WTC11 (cell line): Measurements from ENCODE around the gene SEC22A. TPM values are rescaled to one million over a fixed set of nuclear protein-coding genes. Genes with fewer than 3 reads are reported as not detected.
A peak's percentile ranks its signal among the peaks of the same experiment; 100 is the strongest.

ENCODE experiments used
- ATAC-seq: fragments of 200-7000 bp; cut with Tn5 transposase; 2 replicates; pipeline ENCODE4 v1.10.0; 2021; ENCODE audit warnings: mild to moderate bottlenecking, moderate library complexity
- CTCF ChIA-PET: fragments of 300-600 bp; sonication (Branson Sonifier 250); formaldehyde crosslinking; loops from one replicate; lab custom pipeline; 2021; ENCODE audit warnings: antibody characterized with exemption; lab: Charles Lee
- POLR2A ChIA-PET: fragments of 350-600 bp; sonication (Branson Sonifier 250); formaldehyde crosslinking; loops from one replicate; lab custom pipeline; 2021; ENCODE audit warnings: antibody characterized with exemption; lab: Charles Lee
- DNase-seq: peaks from one replicate; pipeline ENCODE4 v3.0.0; 2021; ENCODE audit warnings: low spot score
- H3K27ac Mint-ChIP-seq: 2 replicates; pipeline ENCODE4 v1.8.0; 2021; ENCODE audit warnings: mixed read lengths
- H3K27me3 Mint-ChIP-seq: 2 replicates; pipeline ENCODE4 v1.8.0; 2021; ENCODE audit warnings: low read depth, mild to moderate bottlenecking, moderate library complexity, mixed read lengths
- H3K36me3 Mint-ChIP-seq: 2 replicates; pipeline ENCODE4 v1.8.0; 2021; ENCODE audit warnings: mixed read lengths
- H3K4me1 Mint-ChIP-seq: 2 replicates; pipeline ENCODE4 v1.8.0; 2022; ENCODE audit warnings: mixed read lengths
- H3K4me3 Mint-ChIP-seq: 2 replicates; pipeline ENCODE4 v1.8.0; 2021; ENCODE audit warnings: mild to moderate bottlenecking, moderate library complexity, mixed read lengths
- H3K9me3 Mint-ChIP-seq: 2 replicates; pipeline ENCODE4 v1.8.0; 2021; ENCODE audit warnings: mixed read lengths
- ATF3 ChIP-seq: sonication (generic); formaldehyde crosslinking; conservative IDR thresholded peaks from 2 replicates; pipeline ENCODE4 v1.8.1; 2022; ENCODE audit warnings: mild to moderate bottlenecking, missing genetic modification reagents
- E2F4 ChIP-seq: sonication (generic); formaldehyde crosslinking; IDR thresholded peaks from 2 replicates; pipeline ENCODE4 v1.8.1; 2022; ENCODE audit warnings: low read depth, mild to moderate bottlenecking, moderate library complexity, missing genetic modification reagents, borderline replicate concordance
- ELF4 ChIP-seq: sonication (generic); formaldehyde crosslinking; IDR thresholded peaks from 2 replicates; pipeline ENCODE4 v1.8.1; 2022; ENCODE audit warnings: low read depth, mild to moderate bottlenecking, moderate library complexity, missing genetic modification reagents
- EMX1 ChIP-seq: fragments of 250-450 bp; sonication (Bioruptor Pico); IDR thresholded peaks from 2 replicates; pipeline ENCODE4 v1.8.0; 2021; ENCODE audit warnings: mild to moderate bottlenecking
- FOXJ3 ChIP-seq: sonication (generic); formaldehyde crosslinking; IDR thresholded peaks from 2 replicates; pipeline ENCODE4 v1.9.0; 2021; ENCODE audit warnings: missing genetic modification reagents, mild to moderate bottlenecking, borderline replicate concordance
- GABPB1 ChIP-seq: sonication (generic); formaldehyde crosslinking; IDR thresholded peaks from 2 replicates; pipeline ENCODE4 v1.8.1; 2023; ENCODE audit warnings: mild to moderate bottlenecking, missing genetic modification reagents
- GTF2I ChIP-seq: fragments of 250-450 bp; sonication (Bioruptor Pico); conservative IDR thresholded peaks from 2 replicates; pipeline ENCODE4 v1.4.0; 2021; ENCODE audit warnings: mild to moderate bottlenecking
- IRF1 ChIP-seq: sonication (generic); formaldehyde crosslinking; IDR thresholded peaks from 2 replicates; pipeline ENCODE4 v1.8.0; 2023; ENCODE audit warnings: missing genetic modification reagents
- JAZF1 ChIP-seq: fragments of 250-450 bp; sonication (Bioruptor Pico); IDR thresholded peaks from 2 replicates; pipeline ENCODE4 v1.9.0; 2021; ENCODE audit warnings: moderate library complexity, mild to moderate bottlenecking, inconsistent platforms
- NFYB ChIP-seq: sonication (generic); formaldehyde crosslinking; conservative IDR thresholded peaks from 2 replicates; pipeline ENCODE4 v1.8.0; 2022; ENCODE audit warnings: low read depth, missing genetic modification reagents
- PRDM15 ChIP-seq: sonication (generic); formaldehyde crosslinking; IDR thresholded peaks from 2 replicates; pipeline ENCODE4 v1.8.0; 2022; ENCODE audit warnings: missing genetic modification reagents
- PRRX2 ChIP-seq: fragments of 250-450 bp; sonication (Bioruptor Pico); IDR thresholded peaks from 2 replicates; pipeline ENCODE4 v1.8.0; 2021; ENCODE audit warnings: mild to moderate bottlenecking
- RELA ChIP-seq: sonication (generic); formaldehyde crosslinking; IDR thresholded peaks from 2 replicates; pipeline ENCODE4 v1.8.1; 2022; ENCODE audit warnings: missing genetic modification reagents, mild to moderate bottlenecking, borderline replicate concordance
- SP1 ChIP-seq: sonication (generic); formaldehyde crosslinking; conservative IDR thresholded peaks from 2 replicates; pipeline ENCODE4 v1.8.1; 2022; ENCODE audit warnings: missing genetic modification reagents
- TCF7 ChIP-seq: sonication (generic); formaldehyde crosslinking; IDR thresholded peaks from 2 replicates; pipeline ENCODE4 v1.8.0; 2022; ENCODE audit warnings: mild to moderate bottlenecking, low read depth, missing genetic modification reagents, moderate library complexity
- ZNF138 ChIP-seq: sonication (generic); formaldehyde crosslinking; conservative IDR thresholded peaks from 2 replicates; pipeline ENCODE4 v1.8.1; 2022; ENCODE audit warnings: mild to moderate bottlenecking, moderate library complexity, missing genetic modification reagents
- ZNF219 ChIP-seq: sonication (generic); formaldehyde crosslinking; IDR thresholded peaks from 2 replicates; pipeline ENCODE4 v1.8.0; 2023; ENCODE audit warnings: missing genetic modification reagents, mild to moderate bottlenecking, borderline replicate concordance
- total RNA-seq: library from RNA; stranded (reverse); gene quantifications from 3 replicates; pipeline ENCODE4 v1.2.3, GENCODE V29; 2021
- TF ChIP-seq, protein P1 (sequence below): sonication (generic); formaldehyde crosslinking; IDR thresholded peaks from 2 replicates; pipeline ENCODE4 v1.8.1; 2022; ENCODE audit warnings: missing genetic modification reagents, borderline replicate concordance
- TF ChIP-seq, protein P2 (sequence below): fragments of 250-450 bp; sonication (Bioruptor Pico); IDR thresholded peaks from 2 replicates; pipeline ENCODE4 v1.9.0; 2021; ENCODE audit warnings: moderate library complexity, mild to moderate bottlenecking, inconsistent platforms, borderline replicate concordance
- TF ChIP-seq, protein P3 (sequence below): sonication (generic); formaldehyde crosslinking; conservative IDR thresholded peaks from 2 replicates; pipeline ENCODE4 v1.8.1; 2023; ENCODE audit warnings: mild to moderate bottlenecking, low read depth, missing genetic modification reagents, moderate library complexity

SEC22A gene
- total RNA-seq, 1 experiment from 2014 or later: 12.6 TPM

GRCh38 chr3:123258811-123259420, 57.2 kb downstream of the SEC22A start:
- CTCF ChIA-PET: interaction anchor here (0.6 kb wide), 2 partner anchors 12 to 147 kb away, joined by 3 to 6 read pairs; no protein-coding TSS in a partner anchor
- H3K27me3 Mint-ChIP-seq: no peaks in the 10 kb centered on the region
- no peaks in the 10 kb centered on the region for H3K36me3 Mint-ChIP-seq
- no peaks in the 10 kb centered on the region for H3K9me3 Mint-ChIP-seq
- peaks cover 9% of the 10 kb centered on the region for H3K4me1 Mint-ChIP-seq
- peak; percentile 38; the same call in 1 of the 2 replicates for ATAC-seq
- POLR2A ChIA-PET: no interaction called here
- H3K27ac Mint-ChIP-seq: no peak overlapping the region; the same call in 1 of the 2 replicates
- DNase-seq: no peak
- no peak overlapping the region for H3K4me3 Mint-ChIP-seq
- TF ChIP-seq GTF2I (CRISPR knock-in tag): no peak
- no peak for TF ChIP-seq FOXJ3 (CRISPR knock-in tag)

GRCh38 chr3:123261666-123262065, 59.9 kb downstream of the SEC22A start:
- TF ChIP-seq, protein P1, sequence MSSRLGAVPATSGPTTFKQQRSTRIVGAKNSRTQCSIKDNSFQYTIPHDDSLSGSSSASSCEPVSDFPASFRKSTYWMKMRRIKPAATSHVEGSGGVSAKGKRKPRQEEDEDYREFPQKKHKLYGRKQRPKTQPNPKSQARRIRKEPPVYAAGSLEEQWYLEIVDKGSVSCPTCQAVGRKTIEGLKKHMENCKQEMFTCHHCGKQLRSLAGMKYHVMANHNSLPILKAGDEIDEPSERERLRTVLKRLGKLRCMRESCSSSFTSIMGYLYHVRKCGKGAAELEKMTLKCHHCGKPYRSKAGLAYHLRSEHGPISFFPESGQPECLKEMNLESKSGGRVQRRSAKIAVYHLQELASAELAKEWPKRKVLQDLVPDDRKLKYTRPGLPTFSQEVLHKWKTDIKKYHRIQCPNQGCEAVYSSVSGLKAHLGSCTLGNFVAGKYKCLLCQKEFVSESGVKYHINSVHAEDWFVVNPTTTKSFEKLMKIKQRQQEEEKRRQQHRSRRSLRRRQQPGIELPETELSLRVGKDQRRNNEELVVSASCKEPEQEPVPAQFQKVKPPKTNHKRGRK: no peak
- TF ChIP-seq PRRX2 (CRISPR knock-in tag): no peak
- TF ChIP-seq E2F4 (CRISPR knock-in tag): no peak
- no peak for TF ChIP-seq TCF7 (CRISPR knock-in tag)
- no peak for TF ChIP-seq JAZF1 (CRISPR knock-in tag)
- TF ChIP-seq ATF3 (CRISPR knock-in tag): no peak
- no peak for TF ChIP-seq EMX1 (CRISPR knock-in tag)
- no peak for TF ChIP-seq RELA (CRISPR knock-in tag)
- no peak for TF ChIP-seq PRDM15 (CRISPR knock-in tag)
- TF ChIP-seq, protein P2, sequence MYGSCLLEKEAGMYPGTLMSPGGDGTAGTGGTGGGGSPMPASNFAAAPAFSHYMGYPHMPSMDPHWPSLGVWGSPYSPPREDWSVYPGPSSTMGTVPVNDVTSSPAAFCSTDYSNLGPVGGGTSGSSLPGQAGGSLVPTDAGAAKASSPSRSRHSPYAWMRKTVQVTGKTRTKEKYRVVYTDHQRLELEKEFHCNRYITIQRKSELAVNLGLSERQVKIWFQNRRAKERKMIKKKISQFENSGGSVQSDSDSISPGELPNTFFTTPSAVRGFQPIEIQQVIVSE (CRISPR knock-in tag): no peak
- TF ChIP-seq, all 79 proteins: peak for 0
- Mint-ChIP-seq H3K4me1 (peaks cover 4% of the 10 kb centered on the region), H3K36me3 (peaks cover 3% of the 10 kb centered on the region; the same call in 1 of the 2 replicates), H3K27me3 (no peaks in the 10 kb centered on the region), H3K9me3 (peaks cover 3% of the 10 kb centered on the region; the same call in 1 of the 2 replicates), H3K4me3 (no peak overlapping the region), H3K27ac (no peak overlapping the region)
- ATAC-seq (no peak), DNase-seq (no peak)
- POLR2A ChIA-PET: no interaction called here
- CTCF ChIA-PET: no interaction called here

DNA sequence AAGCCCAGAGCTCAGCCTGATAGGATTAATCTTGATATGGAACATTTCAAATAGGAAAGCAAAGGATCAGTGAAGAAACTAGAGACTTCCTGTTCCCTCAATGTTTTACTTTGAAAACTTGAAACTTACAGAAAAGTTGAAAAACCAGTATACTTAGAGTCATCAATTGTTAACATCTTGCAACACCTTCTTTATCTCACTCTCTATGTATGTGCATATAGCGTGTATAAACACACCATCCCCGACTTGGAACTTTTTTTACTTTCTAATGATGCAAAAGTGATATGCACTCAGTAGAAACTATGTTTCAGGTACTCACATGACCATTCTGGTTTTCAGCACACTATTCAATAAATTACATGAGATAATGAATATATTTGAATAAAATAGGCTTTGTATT, 60.5 kb downstream of the SEC22A start:
- Mint-ChIP-seq H3K27me3 (no peaks in the 10 kb centered on the region), H3K27ac (no peak overlapping the region), H3K4me1 (peaks cover 4% of the 10 kb centered on the region), H3K36me3 (peaks cover 3% of the 10 kb centered on the region; the same call in 1 of the 2 replicates), H3K9me3 (peaks cover 8% of the 10 kb centered on the region; the same call in 1 of the 2 replicates), H3K4me3 (no peak overlapping the region)
- POLR2A ChIA-PET: no interaction called here
- ATAC-seq (no peak), DNase-seq (no peak)
- CTCF ChIA-PET: no interaction called here
- TF ChIP-seq NFYB (CRISPR knock-in tag): no peak
- no peak for TF ChIP-seq ATF3 (CRISPR knock-in tag)
- TF ChIP-seq SP1 (CRISPR knock-in tag): no peak
- TF ChIP-seq FOXJ3 (CRISPR knock-in tag): no peak
- TF ChIP-seq ZNF219 (CRISPR knock-in tag): no peak
- TF ChIP-seq GABPB1 (CRISPR knock-in tag): no peak
- TF ChIP-seq ZNF138 (CRISPR knock-in tag): no peak
- no peak for TF ChIP-seq ELF4 (CRISPR knock-in tag)
- no peak for TF ChIP-seq IRF1 (CRISPR knock-in tag)
- TF ChIP-seq, protein P3, sequence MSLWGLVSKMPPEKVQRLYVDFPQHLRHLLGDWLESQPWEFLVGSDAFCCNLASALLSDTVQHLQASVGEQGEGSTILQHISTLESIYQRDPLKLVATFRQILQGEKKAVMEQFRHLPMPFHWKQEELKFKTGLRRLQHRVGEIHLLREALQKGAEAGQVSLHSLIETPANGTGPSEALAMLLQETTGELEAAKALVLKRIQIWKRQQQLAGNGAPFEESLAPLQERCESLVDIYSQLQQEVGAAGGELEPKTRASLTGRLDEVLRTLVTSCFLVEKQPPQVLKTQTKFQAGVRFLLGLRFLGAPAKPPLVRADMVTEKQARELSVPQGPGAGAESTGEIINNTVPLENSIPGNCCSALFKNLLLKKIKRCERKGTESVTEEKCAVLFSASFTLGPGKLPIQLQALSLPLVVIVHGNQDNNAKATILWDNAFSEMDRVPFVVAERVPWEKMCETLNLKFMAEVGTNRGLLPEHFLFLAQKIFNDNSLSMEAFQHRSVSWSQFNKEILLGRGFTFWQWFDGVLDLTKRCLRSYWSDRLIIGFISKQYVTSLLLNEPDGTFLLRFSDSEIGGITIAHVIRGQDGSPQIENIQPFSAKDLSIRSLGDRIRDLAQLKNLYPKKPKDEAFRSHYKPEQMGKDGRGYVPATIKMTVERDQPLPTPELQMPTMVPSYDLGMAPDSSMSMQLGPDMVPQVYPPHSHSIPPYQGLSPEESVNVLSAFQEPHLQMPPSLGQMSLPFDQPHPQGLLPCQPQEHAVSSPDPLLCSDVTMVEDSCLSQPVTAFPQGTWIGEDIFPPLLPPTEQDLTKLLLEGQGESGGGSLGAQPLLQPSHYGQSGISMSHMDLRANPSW (CRISPR knock-in tag): no peak
